PFSK-1 (cell line): Measurements from ENCODE around the gene TANGO6.

ENCODE experiments used
- FOXP2 ChIP-seq: optimal IDR thresholded peaks from 2 replicates; pipeline ENCODE3; 2011; ENCODE audit warnings: borderline replicate concordance, control low read depth, inconsistent platforms; ENCODE audit not compliant: insufficient read depth; ENCODE audit errors: extremely low read length, extremely low read depth
- POLR2AphosphoS5 ChIP-seq: IDR thresholded peaks from 2 replicates; pipeline ENCODE4 v1.6.1; 2012; ENCODE audit warnings: low read depth, mild to moderate bottlenecking, control low read depth, low read length, moderate library complexity
- SIN3A ChIP-seq: IDR thresholded peaks from 2 replicates; pipeline ENCODE4 v1.6.1; 2012; ENCODE audit warnings: mild to moderate bottlenecking, low read length, moderate library complexity, borderline replicate concordance; ENCODE audit not compliant: insufficient read depth
- TAF1 ChIP-seq: IDR thresholded peaks from 2 replicates; pipeline ENCODE4 v1.6.1; 2012; ENCODE audit warnings: low read length, control low read depth, borderline replicate concordance; ENCODE audit not compliant: insufficient read depth
- TF ChIP-seq, protein P1 (sequence below), 2 experiments: IDR thresholded peaks; 2 replicates each; pipeline versions ENCODE4 v1.6.1 to v1.8.0; 2011 to 2012; ENCODE audit warnings: low read depth in 2 of 2, low read length in 2 of 2, control low read depth in 1 of 2, inconsistent platforms in 1 of 2, mild to moderate bottlenecking in 1 of 2, moderate library complexity in 1 of 2; ENCODE audit not compliant: insufficient read depth in 1 of 2

Gene TANGO6

DNA sequence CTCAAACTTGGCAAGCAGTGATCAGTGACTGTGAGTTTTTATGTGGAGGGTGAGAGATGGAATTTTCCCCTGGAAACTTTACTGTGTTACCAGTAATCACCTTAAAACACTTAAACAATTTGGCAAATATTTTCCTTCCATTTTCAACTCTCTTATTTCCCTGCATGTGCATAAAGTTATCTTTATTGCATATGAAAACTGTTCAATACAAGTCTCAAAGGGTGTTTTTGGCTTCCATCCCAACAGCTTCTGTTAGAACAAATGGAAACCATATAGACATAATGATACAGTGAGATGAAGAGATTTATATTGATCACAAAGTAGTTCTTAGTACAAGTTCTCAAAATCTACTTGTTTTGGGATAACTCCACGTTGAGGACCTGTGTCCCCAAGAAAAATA, 36.4 kb upstream of the TANGO6 start:
- no peak for TF ChIP-seq POLR2AphosphoS5
- TF ChIP-seq SIN3A, result no peak
- TF ChIP-seq, protein P1, sequence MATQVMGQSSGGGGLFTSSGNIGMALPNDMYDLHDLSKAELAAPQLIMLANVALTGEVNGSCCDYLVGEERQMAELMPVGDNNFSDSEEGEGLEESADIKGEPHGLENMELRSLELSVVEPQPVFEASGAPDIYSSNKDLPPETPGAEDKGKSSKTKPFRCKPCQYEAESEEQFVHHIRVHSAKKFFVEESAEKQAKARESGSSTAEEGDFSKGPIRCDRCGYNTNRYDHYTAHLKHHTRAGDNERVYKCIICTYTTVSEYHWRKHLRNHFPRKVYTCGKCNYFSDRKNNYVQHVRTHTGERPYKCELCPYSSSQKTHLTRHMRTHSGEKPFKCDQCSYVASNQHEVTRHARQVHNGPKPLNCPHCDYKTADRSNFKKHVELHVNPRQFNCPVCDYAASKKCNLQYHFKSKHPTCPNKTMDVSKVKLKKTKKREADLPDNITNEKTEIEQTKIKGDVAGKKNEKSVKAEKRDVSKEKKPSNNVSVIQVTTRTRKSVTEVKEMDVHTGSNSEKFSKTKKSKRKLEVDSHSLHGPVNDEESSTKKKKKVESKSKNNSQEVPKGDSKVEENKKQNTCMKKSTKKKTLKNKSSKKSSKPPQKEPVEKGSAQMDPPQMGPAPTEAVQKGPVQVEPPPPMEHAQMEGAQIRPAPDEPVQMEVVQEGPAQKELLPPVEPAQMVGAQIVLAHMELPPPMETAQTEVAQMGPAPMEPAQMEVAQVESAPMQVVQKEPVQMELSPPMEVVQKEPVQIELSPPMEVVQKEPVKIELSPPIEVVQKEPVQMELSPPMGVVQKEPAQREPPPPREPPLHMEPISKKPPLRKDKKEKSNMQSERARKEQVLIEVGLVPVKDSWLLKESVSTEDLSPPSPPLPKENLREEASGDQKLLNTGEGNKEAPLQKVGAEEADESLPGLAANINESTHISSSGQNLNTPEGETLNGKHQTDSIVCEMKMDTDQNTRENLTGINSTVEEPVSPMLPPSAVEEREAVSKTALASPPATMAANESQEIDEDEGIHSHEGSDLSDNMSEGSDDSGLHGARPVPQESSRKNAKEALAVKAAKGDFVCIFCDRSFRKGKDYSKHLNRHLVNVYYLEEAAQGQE (IDR thresholded peaks at IDR 0.05; ENCODE audit: insufficient read depth in 1 of 2, low read depth in 2 of 2, low read length in 2 of 2), result no peak
- no peak for TF ChIP-seq TAF1
- TF ChIP-seq FOXP2, result no peak

DNA sequence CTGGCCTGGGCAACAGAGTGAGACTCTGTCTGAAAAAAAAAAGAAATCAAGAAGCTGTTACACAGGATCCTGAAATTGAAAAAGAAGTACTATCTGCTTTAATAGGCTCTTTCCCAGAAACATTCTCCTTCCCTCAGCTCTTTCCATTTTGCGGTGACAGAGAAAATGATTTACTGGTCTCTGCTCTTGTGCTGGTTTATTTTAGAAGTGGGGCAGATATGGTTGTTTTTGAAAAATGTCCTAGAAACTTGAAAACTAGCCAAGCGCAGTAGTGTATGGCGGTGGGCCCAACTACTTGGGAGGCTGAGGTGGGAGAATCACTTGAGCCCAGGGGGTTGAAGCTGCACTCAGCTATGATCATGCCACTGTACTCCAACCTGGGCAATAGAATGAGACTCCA, 28.8 kb upstream of the TANGO6 start:
- TF ChIP-seq TAF1 (no peak), SIN3A (no peak), POLR2AphosphoS5 (no peak), FOXP2 (no peak)
- TF ChIP-seq, protein P1 (IDR thresholded peaks at IDR 0.05; ENCODE audit: insufficient read depth in 1 of 2, low read depth in 2 of 2, low read length in 2 of 2), result no peak

DNA sequence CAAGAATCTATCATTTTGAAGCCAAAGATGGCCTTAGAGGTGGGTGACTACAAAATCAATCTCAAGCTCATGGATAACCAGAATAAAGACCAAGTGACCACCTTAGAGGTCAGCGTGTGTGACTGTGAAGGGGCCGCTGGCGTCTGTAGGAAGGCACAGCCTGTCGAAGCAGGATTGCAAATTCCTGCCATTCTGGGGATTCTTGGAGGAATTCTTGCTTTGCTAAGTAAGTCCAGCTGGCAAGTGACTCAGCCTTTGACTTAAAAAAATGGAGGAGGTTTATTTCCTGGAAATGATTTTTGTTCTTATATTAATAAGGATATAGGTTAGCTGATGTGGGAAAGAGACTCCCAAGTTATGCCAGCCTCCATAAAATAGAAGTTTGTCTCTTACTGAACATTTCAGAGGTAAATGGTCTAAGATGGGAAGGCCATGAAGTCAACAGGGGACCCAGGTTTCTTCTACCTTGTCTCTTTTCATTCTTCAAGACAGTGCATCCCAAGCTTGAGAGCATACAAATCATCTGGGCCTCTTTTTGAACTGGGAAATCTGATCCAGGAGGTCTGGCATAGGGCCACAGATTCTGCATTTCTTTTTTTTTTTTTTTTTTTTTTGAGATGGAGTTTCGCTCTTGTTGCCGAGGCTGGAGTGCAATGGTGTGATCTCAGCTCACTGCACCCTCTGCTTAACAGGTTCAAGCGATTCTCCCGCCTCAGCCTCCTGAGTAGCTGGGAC, 19.8 kb upstream of the TANGO6 start:
- no peak for TF ChIP-seq POLR2AphosphoS5
- TF ChIP-seq FOXP2, result no peak
- TF ChIP-seq, protein P1 (IDR thresholded peaks at IDR 0.05; ENCODE audit: insufficient read depth in 1 of 2, low read depth in 2 of 2, low read length in 2 of 2), result no peak
- TF ChIP-seq TAF1, result no peak
- no peak for TF ChIP-seq SIN3A

- TF ChIP-seq FOXP2 (no peak), TAF1 (no peak), POLR2AphosphoS5 (no peak), SIN3A (no peak)
- TF ChIP-seq, protein P1 (IDR thresholded peaks at IDR 0.05; ENCODE audit: insufficient read depth in 1 of 2, low read depth in 2 of 2, low read length in 2 of 2), result no peak
These were observed 17.9 kb upstream of the TANGO6 start for GRCh38 chr16:68825427-68825826.

DNA sequence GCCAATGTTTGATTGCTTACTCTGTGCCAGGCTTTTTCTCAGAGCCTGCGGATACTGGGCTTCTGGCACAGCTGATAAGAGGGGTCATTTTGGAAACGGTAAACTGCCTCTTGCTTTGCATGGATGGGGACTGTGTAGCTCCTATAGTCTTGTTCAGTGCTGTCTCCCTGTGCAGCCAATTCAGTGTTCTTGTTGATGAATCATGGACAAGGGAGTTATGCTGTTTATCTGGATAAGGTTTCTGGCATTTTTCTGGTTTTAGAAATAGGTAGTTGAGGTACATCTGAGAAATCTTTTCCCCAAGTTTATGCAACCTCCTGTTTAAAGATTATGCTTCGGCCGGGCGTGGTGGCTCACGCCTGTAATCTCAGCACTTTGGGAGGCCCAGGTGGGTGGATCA, 16.7 kb upstream of the TANGO6 start:
- no peak for TF ChIP-seq TAF1
- TF ChIP-seq FOXP2, result no peak
- TF ChIP-seq, protein P1 (IDR thresholded peaks at IDR 0.05; ENCODE audit: insufficient read depth in 1 of 2, low read depth in 2 of 2, low read length in 2 of 2), result no peak
- no peak for TF ChIP-seq POLR2AphosphoS5
- no peak for TF ChIP-seq SIN3A
